ENCODE results near the gene DPP8.

DPP8 gene

GRCh38 chr15:65423150-65423975 lies 94.1 kb downstream of the DPP8 start:
- no peak for DNase-seq

DNA sequence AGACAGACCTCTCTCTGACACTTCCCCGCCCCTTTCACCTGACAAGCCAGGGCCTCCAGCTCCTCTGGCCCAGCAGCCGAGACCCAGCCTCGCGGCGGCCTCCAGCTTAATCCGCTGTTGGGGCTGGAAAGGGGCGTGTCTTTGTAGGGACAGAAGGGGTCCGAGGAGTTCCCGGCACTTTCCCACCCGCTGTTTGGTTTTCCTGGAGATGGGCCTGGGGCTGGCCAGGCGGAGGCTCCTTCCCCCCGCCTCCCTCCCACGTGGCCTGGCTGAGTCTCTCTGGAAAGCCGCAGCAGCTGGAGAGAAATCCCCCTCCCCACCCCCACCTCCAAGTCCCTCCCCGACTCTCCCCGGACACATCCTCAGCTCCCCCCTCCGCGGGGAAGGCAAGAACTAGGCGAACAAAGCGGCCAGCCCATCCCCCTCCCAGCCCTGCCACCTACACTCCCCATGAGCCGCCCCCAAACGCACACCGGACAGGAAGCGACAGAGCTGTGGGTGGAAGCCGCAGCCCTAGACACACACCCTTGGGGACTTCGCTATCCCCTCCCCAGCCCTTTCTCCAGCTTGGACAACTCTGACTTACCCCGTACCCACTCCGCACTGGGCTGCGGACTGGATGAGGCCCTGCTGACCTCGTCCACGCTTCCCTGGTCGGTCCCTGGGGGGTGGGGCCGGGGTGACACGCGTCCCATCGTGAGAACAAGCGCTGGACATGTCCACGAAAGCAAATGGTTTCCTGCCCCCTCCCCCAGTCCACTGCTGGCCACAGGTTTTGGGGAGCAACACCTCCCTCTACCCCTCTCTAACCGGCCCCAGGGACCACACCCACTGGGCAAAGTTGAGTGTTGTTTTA lies 95.9 kb downstream of the DPP8 start:
- DNase-seq = no peak

DNA sequence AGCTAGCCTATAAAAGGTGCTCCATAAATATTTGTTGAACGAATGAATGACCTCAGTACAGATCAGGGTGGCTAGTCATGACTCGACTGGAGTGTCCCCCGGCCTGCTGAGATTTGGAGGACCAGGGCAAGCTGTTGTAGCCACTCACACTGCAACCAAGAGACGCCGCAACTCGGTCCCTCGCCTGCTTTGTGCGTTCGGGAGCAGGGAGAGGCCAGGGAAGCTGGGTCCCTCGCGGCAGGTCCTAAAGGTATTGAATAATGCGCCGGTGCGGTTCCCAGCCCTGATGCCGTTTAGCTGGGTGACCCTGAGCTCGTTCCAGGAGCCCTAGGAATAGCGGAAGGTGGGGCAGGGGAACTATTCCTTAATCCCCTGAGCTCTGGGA lies 96.5 kb downstream of the DPP8 start:
- DNase-seq = no peak

DNA sequence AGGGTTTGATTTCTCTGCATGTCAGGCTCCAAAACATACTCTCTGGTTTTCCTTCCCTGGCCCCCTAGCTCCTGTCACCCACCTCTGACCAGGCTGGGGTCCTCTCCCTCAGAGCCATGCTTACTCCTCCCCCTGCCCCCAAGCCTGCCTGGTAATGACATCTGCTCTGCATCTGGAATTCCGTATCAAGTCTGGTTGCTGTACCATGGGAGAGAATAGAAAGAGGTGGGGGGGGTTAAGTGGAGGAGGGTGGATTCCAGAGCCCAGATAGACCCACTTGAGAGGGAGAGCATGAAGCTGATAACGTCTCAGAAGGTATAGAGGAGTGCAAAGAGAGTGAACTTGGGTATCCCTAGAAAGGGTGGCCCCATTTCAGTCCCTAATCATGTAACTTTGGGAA lies 98.9 kb downstream of the DPP8 start:
- no peak for DNase-seq

GRCh38 chr15:65416845-65417416 lies 100.6 kb downstream of the DPP8 start:
- DNase-seq = no peak

DNA sequence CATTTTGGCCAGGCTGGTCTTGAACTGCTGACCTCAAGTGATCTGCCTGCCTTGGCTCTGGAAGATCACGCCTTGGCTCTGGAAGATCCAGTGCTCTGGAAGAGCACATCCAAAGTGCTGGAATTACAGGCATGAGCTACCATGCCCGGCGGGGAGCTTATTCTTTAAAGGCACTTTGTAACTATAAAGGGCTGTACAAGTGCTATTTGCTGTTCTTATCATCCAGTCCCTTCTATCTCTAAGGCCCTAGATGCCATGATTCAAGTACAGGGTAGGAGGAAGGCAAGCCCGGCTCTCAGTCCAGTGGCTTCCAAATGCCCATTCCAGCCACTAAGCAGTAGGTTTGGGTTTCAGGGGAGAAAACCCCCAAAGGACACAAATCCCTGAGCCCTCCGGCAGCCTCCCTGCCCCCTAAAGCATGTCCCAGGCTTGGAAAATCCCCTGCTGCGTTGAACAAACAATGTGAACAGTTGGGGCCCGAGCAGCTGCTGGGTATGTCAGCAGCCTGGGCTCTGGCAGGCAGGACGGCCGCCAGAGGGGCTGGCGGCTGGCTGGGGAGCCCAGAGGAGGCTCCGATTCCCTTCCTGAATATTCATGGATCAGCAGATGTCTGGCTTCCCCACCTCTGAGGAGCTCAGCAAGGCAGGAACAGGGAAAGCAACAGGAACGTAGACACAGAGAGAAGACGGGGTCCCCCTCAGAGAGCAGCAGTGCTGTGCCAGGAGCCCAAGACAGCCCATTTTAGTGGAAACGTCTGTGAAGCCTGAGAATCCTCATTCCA lies 102.5 kb downstream of the DPP8 start:
- no peak for DNase-seq

- no peak for DNase-seq
These were observed 103.7 kb downstream of the DPP8 start for GRCh38 chr15:65413760-65414144.

DNA sequence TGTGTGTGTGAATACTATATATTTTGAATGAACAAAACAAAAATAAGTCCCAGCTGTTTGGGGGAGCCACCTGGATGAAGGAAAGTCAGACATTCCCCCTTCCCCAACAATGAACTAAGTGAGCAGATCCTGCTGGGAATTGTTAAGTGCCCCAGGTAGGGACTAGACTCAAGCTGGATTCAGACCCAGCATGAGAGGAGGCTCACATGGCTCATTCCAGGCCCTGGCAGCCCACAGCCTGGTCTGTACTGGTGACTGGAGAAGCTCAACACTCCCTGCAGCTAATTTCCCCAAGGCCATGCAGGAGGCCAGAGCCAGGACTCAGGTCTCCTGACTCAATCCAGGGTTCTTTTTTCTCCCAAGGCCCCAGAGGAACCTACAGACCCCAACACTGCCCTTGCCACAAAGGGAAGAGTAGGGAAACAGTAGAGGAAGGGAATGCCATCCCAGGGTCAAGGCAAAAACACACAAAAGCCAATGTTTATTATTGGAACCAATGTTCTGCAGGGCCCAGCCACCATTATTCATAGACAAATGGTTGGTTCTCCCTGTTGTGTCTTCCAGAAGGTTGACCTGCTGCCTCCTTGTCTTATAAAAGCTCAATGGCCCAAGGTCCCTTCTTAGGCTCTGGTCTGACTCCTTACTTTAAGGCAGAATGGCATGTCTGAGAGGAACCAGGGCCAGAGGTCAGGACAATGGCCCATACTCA lies 104.3 kb downstream of the DPP8 start:
- DNase-seq = no peak

DNA sequence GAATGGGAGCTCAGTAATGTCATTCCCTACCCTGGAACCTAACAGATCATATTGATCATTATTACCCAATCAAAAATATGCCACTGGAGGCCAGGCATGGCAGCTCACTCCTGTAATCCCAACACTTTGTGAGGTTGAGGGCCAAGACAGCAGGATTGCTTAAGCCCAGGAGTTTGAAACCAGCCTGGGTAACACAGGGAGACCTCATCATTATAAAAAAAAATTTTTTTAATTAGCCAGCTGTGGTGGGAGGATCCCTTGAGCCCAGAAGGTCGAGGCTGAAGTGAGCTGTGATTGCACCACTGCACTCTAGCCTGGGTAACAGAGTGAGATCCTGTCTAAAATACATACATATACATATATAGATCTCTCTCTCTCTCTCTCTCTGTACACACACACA lies 104.9 kb downstream of the DPP8 start:
- DNase-seq = no peak

- no peak for DNase-seq
These were observed 105.9 kb downstream of the DPP8 start for GRCh38 chr15:65411465-65412071.

- no peak for DNase-seq
These were observed 106.5 kb downstream of the DPP8 start for GRCh38 chr15:65410972-65411371.

DNA sequence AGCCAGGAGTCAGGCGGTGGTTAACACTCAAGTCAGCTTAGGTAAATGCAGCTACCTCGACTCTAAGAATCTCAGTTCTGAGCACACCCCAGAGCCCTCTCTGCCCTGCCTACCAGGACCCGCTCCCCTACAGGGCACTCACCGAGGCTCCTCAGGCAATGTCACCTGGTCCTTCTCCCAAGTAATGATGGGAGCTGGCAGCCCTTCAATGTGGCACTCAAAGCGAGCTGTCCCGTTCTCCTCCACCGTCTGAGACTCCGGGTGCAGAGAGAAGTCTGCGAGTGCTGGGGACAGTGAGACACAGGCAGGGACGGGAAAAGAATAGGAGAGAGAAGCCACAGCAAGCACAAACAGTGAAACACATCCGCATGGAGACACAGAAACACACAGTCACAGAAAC lies 107.5 kb downstream of the DPP8 start:
- DNase-seq = no peak

DNA sequence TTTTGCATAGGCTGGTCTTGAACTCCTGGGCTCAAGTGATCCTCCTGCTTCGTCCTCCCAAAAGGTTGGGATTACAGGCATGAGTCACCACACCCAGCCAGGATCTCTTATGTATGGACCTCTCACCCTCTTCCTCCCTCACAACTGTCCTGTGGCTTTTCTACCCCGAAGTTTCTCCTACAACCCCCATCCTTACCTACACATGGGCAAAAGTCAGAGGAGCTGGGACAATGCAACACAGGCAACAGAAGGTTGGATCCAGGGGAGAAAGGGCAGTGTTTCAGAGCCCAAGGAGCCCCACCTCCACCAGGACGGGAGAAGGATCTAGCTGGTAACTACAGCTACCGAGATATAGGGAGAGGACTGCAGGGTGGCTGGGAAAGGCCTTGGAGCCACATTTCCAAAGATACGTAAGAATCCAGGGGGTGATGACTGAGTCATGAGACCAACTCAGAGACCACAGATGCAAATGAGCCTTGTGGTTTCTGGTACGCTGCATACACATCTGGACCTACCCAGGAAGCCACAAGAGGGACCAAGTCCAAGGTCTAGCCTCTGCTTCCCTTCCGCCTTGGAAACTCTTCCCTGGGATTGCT lies 108.4 kb downstream of the DPP8 start:
- no peak for DNase-seq

DNA sequence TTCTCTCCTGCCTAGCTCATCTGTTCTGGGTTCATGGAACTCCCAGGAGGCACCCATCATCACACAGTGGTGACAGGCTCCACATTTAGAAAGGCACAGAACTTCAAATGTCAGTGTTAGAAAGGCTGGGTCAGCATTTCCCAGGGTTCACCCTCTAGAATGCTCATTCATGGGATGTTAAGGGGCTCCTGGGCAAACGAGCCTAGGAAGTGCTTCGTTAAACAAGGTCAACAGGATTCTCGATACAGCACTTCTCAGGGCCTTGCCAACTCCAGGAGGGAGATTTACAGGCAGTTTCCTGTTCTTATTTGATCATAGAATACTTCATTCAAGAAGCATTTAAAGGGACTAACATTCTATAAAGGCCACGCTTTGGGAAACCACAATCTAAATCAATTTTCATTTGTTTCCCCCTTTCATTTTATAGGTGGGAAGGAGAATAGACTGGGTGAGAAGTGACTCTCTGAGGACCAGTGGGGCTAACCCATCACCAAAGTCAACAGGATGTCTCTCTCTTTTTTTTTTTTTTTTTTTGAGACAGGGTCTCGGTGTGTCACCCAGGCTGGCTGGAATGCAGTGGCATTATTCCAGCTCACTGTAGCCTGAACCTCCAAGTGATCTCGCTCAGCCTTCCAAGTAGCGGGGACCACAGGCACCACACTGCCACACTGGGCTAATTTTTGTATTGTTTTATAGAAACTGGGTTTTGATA lies 109.0 kb downstream of the DPP8 start:
- DNase-seq = no peak

DNA sequence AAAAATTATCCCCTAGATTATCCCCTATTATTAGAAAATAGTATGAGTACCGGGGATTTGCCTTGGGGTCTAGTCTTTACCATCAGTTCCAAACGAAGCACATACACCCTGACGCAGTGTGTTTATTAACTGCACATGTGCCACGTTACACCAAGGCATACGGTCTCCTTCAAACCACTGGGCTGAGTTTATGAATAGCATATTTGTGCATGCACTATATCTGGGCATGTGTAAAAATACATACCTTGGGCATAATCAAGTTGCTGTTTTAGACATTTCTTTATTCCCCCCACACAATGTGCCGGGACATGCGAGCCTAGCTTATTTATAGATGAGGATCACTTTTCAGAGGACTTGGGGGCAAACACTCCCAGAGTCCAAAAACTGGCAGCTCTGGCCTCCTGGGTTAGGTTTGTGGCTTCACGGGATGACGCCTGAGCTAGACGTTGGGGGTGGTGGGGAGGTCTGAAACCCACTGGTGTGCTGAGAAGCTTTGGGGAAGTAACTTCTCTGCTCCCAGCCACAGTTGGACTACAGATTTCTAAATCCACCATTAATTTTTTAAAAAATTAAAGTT lies 111.0 kb downstream of the DPP8 start:
- DNase-seq = no peak

DNA sequence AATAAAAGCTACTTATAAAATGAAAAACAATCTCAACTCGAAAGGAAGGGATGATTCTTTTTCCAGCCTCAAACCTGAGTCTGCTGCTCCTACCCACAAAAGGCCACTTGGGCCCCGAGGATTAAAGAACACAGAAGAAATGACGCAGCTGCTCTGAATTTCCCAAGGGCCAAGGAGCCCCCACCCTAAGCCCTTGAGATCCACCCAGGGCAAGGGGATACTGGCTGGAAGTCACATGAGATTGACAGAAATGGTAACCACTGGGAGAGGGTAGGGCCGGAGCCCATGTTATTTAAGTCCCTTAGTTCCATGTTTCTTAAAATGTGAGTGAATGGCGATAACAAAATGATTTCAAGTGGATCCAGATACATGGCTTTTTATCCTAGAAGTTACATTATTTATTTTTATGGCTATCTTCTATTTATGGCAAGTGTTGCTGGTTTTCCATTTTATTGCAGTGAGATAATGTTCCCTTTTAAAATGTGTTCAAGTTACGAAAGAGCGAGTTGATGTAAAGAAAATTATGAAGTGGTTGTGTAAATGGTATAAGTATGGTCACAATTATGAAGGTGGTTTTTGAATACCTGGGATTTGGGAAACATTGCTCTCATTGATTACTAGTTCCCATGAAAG lies 111.6 kb downstream of the DPP8 start:
- no peak for DNase-seq

GRCh38 chr15:65404186-65404872 lies 113.2 kb downstream of the DPP8 start:
- DNase-seq = no peak

- no peak for DNase-seq
These were observed 114.5 kb downstream of the DPP8 start for GRCh38 chr15:65402961-65403360.

- no peak for DNase-seq
These were observed 115.8 kb downstream of the DPP8 start for GRCh38 chr15:65401611-65402240.
